HCT116 (cell line): ENCODE measurements around the gene GRIN2D. TPM values are rescaled to one million over a fixed set of nuclear protein-coding genes. Genes with fewer than 3 reads are reported as not detected.

Source experiments
- ATAC-seq: fragments of 200-7000 bp; cut with Tn5 transposase; 2 replicates; pipeline ENCODE4 v1.9.1; 2020; ENCODE audit warnings: mild to moderate bottlenecking, moderate library complexity
- BruUV-seq: library from RNA; stranded (reverse); fragments of 400-500 nt; replicated peaks from 2 replicates; lab custom pipeline; 2021; lab: Mats Ljungman, UMichigan
- CTCF ChIA-PET: fragments of 300-600 bp; sonication (Branson Sonifier 250); formaldehyde crosslinking; loops from one replicate; lab custom pipeline; 2021; ENCODE audit warnings: antibody characterized with exemption; lab: Charles Lee
- POLR2A ChIA-PET: fragments of 300-600, 350-600 bp; sonication (Branson Sonifier 250); formaldehyde crosslinking; loops from one replicate; lab custom pipeline; 2021; ENCODE audit warnings: antibody characterized with exemption; lab: Charles Lee
- RAD21 ChIA-PET, 2 experiments: fragments of 300-600 bp; sonication (Branson Sonifier 250); formaldehyde crosslinking; loops; one replicate each; lab custom pipeline; 2023; ENCODE audit warnings: low total read pairs in 2 of 2; ENCODE audit not compliant: uncharacterized antibody in 2 of 2, unreplicated experiment in 2 of 2, low non-redundant PET in 1 of 2; lab: Charles Lee
- DNase-seq: peaks from one replicate; pipeline ENCODE4 v3.0.0-alpha.2; 2010; ENCODE audit warnings: low read depth, low spot score
- H2AFZ ChIP-seq: fragments of 200-600 bp; shearing (Covaris generic), sonication (generic); 2 replicates; pipeline ENCODE4 v1.6.1; 2017; ENCODE audit warnings: low read depth, mixed run types, mixed read lengths, antibody characterized with exemption, low read length; ENCODE audit not compliant: poor library complexity, severe bottlenecking
- H3K27ac ChIP-seq: 2 replicates; pipeline ENCODE4 v1.5.1; 2012; ENCODE audit warnings: low read depth, low read length
- H3K27me3 ChIP-seq: fragments of 200-600 bp; sonication (generic); 2 replicates; pipeline ENCODE4 v1.6.1; 2016; ENCODE audit warnings: mixed run types, low read length, mixed read lengths; ENCODE audit not compliant: insufficient read depth
- H3K36me3 ChIP-seq, 2 experiments: fragments of 200-500 bp in 1 of 2; fragments of 200-600 bp in 1 of 2; sonication (Bioruptor generic) in 1 of 2; sonication (generic) in 1 of 2; 2 replicates each; pipeline versions ENCODE4 v1.5.1 to v1.6.1; 2014 to 2016; ENCODE audit warnings: low read length in 2 of 2, inconsistent platforms in 1 of 2, mixed read lengths in 1 of 2, mixed run types in 1 of 2; ENCODE audit not compliant: insufficient read depth in 2 of 2, control insufficient read depth in 1 of 2
- H3K4me1 ChIP-seq, 2 experiments: fragments of 200-600 bp in 1 of 2; sonication (generic) in 1 of 2; 2 replicates each; pipeline versions ENCODE4 v1.5.1 to v1.6.1; 2012 to 2017; ENCODE audit warnings: low read length in 2 of 2, inconsistent platforms in 1 of 2, mild to moderate bottlenecking in 1 of 2, mixed read lengths in 1 of 2, mixed run types in 1 of 2, moderate library complexity in 1 of 2; ENCODE audit not compliant: insufficient read depth in 2 of 2, control insufficient read depth in 1 of 2
- H3K4me2 ChIP-seq: fragments of 200-600 bp; sonication (generic); 2 replicates; pipeline ENCODE4 v1.6.1; 2017; ENCODE audit warnings: mixed run types, low read length, mixed read lengths
- H3K4me3 ChIP-seq, 2 experiments: fragments of 200-600 bp in 1 of 2; sonication (generic) in 1 of 2; replicated peaks in 1 of 2; 2 replicates each; pipeline ENCODE4 v1.5.1; 2011 to 2016; ENCODE audit warnings: low read length in 2 of 2, control low read depth in 1 of 2, low read depth in 1 of 2, mild to moderate bottlenecking in 1 of 2, mixed read lengths in 1 of 2, mixed run types in 1 of 2
- H3K79me2 ChIP-seq: fragments of 200-600 bp; sonication (generic); 2 replicates; pipeline ENCODE4 v1.6.1; 2017; ENCODE audit warnings: mild to moderate bottlenecking, mixed run types, low read length, moderate library complexity, mixed read lengths; ENCODE audit not compliant: insufficient read depth
- H3K9ac ChIP-seq: fragments of 200-600 bp; sonication (generic); 2 replicates; pipeline ENCODE4 v1.6.1; 2016; ENCODE audit warnings: low read length, mixed read lengths
- H3K9me2 ChIP-seq: fragments of 200-600 bp; sonication (generic), shearing (Covaris generic); 2 replicates; pipeline ENCODE4 v1.6.1; 2017; ENCODE audit warnings: mixed run types, mild to moderate bottlenecking, moderate library complexity; ENCODE audit not compliant: insufficient read depth
- H3K9me3 ChIP-seq, 2 experiments: fragments of 200-500 bp in 1 of 2; fragments of 200-600 bp in 1 of 2; sonication (Bioruptor generic) in 1 of 2; sonication (generic) in 1 of 2; 2 replicates each; pipeline ENCODE4 v1.6.1; 2014 to 2017; ENCODE audit warnings: low read length in 2 of 2, mixed read lengths in 2 of 2, inconsistent platforms in 1 of 2, low read depth in 1 of 2, mild to moderate bottlenecking in 1 of 2, mixed run types in 1 of 2, moderate library complexity in 1 of 2; ENCODE audit not compliant: control insufficient read depth in 1 of 2, insufficient read depth in 1 of 2
- H4K20me1 ChIP-seq: fragments of 200-600 bp; sonication (generic), shearing (Covaris generic); 2 replicates; pipeline ENCODE4 v1.6.1; 2017; ENCODE audit warnings: mixed run types, mild to moderate bottlenecking, moderate library complexity; ENCODE audit not compliant: insufficient read depth
- CBX3 ChIP-seq: IDR thresholded peaks from 2 replicates; pipeline ENCODE4 v1.6.1; 2012; ENCODE audit warnings: low read depth
- CEBPB ChIP-seq: IDR thresholded peaks from 2 replicates; pipeline ENCODE4 v1.6.1; 2012; ENCODE audit warnings: low read depth
- EGR1 ChIP-seq: IDR thresholded peaks from 2 replicates; pipeline ENCODE4 v1.6.1; 2012; ENCODE audit warnings: low read depth
- EZH2 ChIP-seq: fragments of 200-600 bp; sonication (generic); IDR thresholded peaks from 2 replicates; pipeline ENCODE4 v1.6.1; 2017; ENCODE audit warnings: antibody characterized with exemption, mixed run types
- FOSL1 ChIP-seq: IDR thresholded peaks from 2 replicates; pipeline ENCODE4 v1.6.1; 2012; ENCODE audit warnings: low read depth
- JUND ChIP-seq: IDR thresholded peaks from 2 replicates; pipeline ENCODE4 v1.6.1; 2012
- POLR2A ChIP-seq: IDR thresholded peaks from 2 replicates; pipeline ENCODE4 v1.7.0; 2011; ENCODE audit warnings: borderline replicate concordance; ENCODE audit not compliant: insufficient read depth, insufficient read length; ENCODE audit errors: extremely low read depth
- POLR2AphosphoS5 ChIP-seq: IDR thresholded peaks from 2 replicates; pipeline ENCODE4 v1.6.1; 2011; ENCODE audit warnings: mild to moderate bottlenecking, low read depth, low read length, moderate library complexity
- SRF ChIP-seq: IDR thresholded peaks from 2 replicates; pipeline ENCODE4 v1.6.1; 2012; ENCODE audit warnings: low read depth
- TCF7L2 ChIP-seq: IDR thresholded peaks from 2 replicates; pipeline ENCODE4 v1.7.0; 2011; ENCODE audit warnings: borderline replicate concordance, inconsistent platforms; ENCODE audit not compliant: insufficient read depth, insufficient read length; ENCODE audit errors: extremely low read depth
- YY1 ChIP-seq: IDR thresholded peaks from 2 replicates; pipeline ENCODE4 v1.6.1; 2011; ENCODE audit warnings: low read length, low read depth, moderate library complexity, mild to moderate bottlenecking; ENCODE audit not compliant: insufficient replicate concordance; ENCODE audit errors: extremely low read depth
- ZNF274 ChIP-seq: fragments of 200-500 bp; sonication (Bioruptor generic); IDR thresholded peaks from 2 replicates; pipeline ENCODE4 v1.6.1; 2014; ENCODE audit warnings: mild to moderate bottlenecking, low read depth, low read length, inconsistent platforms
- intact Hi-C: fragments of 100-400 bp; cut with micrococcal nuclease; formaldehyde crosslinking; loops from 2 replicates; pipeline ENCODE4 v1.10.0; 2022
- total RNA-seq: library from RNA; stranded (reverse); gene quantifications from one replicate; pipeline ENCODE4 v1.2.1, GENCODE V29; 2021; ENCODE audit not compliant: unreplicated experiment
- TF ChIP-seq, protein P1 (sequence below): IDR thresholded peaks from 2 replicates; pipeline ENCODE4 v1.6.1; 2012; ENCODE audit warnings: low read depth

GRIN2D gene
- total RNA-seq, 1 experiment from 2014 or later = 26.2 TPM

DNA sequence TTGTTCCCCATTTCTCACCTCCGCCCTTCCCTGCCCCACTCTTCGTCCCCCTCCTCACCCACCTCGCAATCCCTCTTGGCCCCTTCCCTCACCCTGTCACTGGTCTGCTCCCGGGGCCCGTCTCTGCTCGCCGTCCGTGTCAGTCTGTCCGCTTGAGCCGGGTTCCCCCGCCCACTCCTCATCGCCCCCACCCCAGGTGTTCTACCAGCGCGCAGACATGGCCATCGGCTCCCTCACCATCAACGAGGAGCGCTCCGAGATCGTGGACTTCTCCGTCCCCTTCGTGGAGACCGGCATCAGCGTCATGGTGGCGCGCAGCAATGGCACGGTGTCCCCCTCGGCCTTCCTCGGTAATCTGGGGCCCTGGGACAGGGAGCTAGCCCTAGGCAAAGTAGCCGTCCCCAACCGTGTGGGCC, 22.3 kb downstream of the GRIN2D start:
- no peak for ATAC-seq
- ChIA-PET POLR2A (no interaction called here), RAD21 (no interaction called here), CTCF (no interaction called here)
- Histone ChIP-seq H3K4me3 (no peak overlapping the region), H3K4me2 (no peak overlapping the region), H3K27me3 (no peaks in the 10 kb centered on the region), H3K4me1 (peaks cover 10 to 30% of the 10 kb centered on the region in 2 experiments), H3K9ac (no peak overlapping the region), H3K9me2 (no peaks in the 10 kb centered on the region), H3K27ac (no peak overlapping the region), H3K9me3 (no peaks in the 10 kb centered on the region), H4K20me1 (no peaks in the 10 kb centered on the region), H3K36me3 (peaks cover 12 to 18% of the 10 kb centered on the region in 2 experiments), H3K79me2 (peaks cover 5% of the 10 kb centered on the region), H2AFZ (no peak overlapping the region)
- TF ChIP-seq POLR2AphosphoS5 (no peak), SRF (no peak), EGR1 (no peak), JUND (no peak), ZNF274 (no peak), CBX3 (no peak), FOSL1 (no peak), EZH2 (no peak), TCF7L2 (no peak), POLR2A (no peak), CEBPB (no peak), YY1 (no peak)
- TF ChIP-seq, protein P1, sequence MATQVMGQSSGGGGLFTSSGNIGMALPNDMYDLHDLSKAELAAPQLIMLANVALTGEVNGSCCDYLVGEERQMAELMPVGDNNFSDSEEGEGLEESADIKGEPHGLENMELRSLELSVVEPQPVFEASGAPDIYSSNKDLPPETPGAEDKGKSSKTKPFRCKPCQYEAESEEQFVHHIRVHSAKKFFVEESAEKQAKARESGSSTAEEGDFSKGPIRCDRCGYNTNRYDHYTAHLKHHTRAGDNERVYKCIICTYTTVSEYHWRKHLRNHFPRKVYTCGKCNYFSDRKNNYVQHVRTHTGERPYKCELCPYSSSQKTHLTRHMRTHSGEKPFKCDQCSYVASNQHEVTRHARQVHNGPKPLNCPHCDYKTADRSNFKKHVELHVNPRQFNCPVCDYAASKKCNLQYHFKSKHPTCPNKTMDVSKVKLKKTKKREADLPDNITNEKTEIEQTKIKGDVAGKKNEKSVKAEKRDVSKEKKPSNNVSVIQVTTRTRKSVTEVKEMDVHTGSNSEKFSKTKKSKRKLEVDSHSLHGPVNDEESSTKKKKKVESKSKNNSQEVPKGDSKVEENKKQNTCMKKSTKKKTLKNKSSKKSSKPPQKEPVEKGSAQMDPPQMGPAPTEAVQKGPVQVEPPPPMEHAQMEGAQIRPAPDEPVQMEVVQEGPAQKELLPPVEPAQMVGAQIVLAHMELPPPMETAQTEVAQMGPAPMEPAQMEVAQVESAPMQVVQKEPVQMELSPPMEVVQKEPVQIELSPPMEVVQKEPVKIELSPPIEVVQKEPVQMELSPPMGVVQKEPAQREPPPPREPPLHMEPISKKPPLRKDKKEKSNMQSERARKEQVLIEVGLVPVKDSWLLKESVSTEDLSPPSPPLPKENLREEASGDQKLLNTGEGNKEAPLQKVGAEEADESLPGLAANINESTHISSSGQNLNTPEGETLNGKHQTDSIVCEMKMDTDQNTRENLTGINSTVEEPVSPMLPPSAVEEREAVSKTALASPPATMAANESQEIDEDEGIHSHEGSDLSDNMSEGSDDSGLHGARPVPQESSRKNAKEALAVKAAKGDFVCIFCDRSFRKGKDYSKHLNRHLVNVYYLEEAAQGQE = no peak
- no peak for DNase-seq
- intact Hi-C loops = loop anchor here (2.0 kb wide), 1 partner anchor 15 kb away; no protein-coding TSS in a partner anchor
- BruUV-seq = no TSS peak
